ENCODE data around the gene AGBL2.
"Not testable (repeated sequence)": the region's sequence is repeated elsewhere in the genome, so short reads cannot be mapped to it uniquely, and the experiment has no call there.

Gene AGBL2
- 0.09 to 3.7 (median 0.22) reads per million in 17 experiments for total RNA-seq

GRCh38 chr11:47715082-47715669, at the start of gene AGBL2:
TSS of gene AGBL2 (minus strand) at chr11:47715369. CDS start at chr11:47714650, 719 bp downstream.
- DNase-seq = peak; percentile 68 to 89 (median 80)

DNA sequence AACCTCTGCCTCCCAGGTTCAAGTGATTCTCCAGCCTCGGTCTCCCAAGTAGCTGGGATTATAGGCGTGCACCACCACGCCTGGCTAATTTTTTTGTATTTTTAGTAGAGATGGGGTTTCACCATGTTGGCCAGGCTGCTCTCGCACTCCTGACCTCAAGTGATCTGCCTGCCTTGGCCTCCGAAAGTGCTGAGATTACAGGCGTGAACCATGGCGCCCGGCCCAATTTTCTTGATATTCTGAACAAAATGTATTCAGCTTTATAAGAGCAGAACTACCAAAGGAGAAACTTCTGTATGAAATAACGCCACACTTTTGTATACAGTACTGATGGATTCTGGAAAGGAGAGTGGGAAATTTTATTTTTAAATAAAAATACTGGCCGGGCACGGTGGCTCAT, 44.1 kb upstream of the AGBL2 start:
- not testable (repeated sequence) for DNase-seq

- no peak for DNase-seq
Observed at GRCh38 chr11:47756208-47756607, 41.0 kb upstream of the AGBL2 start.

GRCh38 chr11:47750725-47751124, 35.6 kb upstream of the AGBL2 start:
- DNase-seq = no peak

DNA sequence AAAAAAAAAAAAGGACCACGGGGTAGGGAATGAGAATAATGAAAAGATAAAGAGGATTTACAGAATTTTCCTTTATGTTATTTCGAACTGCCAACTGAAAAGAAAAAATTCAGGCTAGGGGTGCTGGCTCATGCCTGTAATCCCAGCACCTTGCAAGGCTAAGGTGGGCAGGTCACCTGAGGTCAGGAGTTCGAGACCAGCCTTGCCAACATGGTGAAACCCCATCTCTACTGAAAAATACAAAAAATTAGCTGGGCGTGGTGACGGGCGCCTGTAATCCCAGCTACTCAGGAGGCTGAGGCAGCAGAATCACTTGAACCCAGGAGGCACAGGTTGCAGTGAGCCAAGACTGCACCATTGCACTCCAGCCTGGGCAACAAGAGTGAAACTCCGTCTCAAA, 27.3 kb upstream of the AGBL2 start:
- DNase-seq = not testable (repeated sequence)

GRCh38 chr11:47737817-47738216, 22.6 kb upstream of the AGBL2 start:
- DNase-seq = not testable (repeated sequence)

DNA sequence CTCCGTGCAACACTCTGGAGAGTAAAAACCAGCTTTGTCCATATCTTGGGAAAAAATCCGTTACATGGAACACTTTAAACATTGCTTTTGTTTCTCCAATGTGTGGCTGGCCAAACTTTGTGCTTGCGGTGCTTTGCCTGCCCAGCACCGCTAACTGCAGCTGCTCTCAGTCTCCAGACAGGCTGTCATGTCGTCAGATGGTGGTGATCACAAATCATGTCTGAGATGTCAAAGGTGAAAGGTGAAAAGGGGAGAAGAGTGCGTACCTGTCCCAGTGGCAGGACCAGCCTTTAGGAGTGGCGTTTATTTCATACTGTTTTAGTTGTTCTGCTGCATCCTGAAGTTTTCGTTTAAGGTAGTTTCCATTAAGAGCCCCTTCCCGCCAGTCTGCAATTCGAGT, 17.1 kb upstream of the AGBL2 start:
- DNase-seq = no peak

GRCh38 chr11:47731475-47731874, 16.3 kb upstream of the AGBL2 start:
- DNase-seq = no peak

DNA sequence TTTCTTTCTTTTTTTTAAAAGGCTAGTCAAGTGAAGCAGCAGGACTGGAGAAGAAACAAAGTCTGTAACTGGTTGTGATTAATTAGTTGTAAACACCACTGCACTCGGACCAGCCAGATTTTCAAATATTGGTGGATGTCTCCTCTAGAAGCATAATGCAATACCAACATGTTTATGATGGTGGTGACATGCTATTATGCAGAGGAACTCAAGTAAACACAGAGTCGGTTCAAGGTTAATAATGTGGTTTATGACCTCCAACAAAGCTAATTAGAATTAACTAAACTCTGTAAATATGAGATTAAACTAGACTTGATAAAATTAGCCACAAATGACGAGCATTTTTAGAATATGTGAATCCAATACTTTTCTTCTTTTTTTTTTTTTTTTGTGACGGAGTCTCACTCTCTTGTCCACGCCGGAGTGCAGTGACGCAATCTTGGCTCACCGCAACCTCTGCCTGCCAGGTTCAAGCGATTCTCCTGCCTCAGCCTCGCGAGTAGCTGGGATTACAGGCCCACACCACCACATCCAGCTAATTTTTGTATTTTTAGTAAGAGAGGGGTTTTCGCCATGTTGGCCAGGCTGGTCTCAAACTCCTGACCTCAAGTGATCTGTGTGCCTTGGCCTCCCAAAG, 11.8 kb upstream of the AGBL2 start:
- DNase-seq = no peak

GRCh38 chr11:47726118-47726442, 10.9 kb upstream of the AGBL2 start:
- no peak for DNase-seq

- peak; percentile 5 to 54 (median 23) for DNase-seq
Observed at GRCh38 chr11:47725442-47726117, 10.4 kb upstream of the AGBL2 start.

DNA sequence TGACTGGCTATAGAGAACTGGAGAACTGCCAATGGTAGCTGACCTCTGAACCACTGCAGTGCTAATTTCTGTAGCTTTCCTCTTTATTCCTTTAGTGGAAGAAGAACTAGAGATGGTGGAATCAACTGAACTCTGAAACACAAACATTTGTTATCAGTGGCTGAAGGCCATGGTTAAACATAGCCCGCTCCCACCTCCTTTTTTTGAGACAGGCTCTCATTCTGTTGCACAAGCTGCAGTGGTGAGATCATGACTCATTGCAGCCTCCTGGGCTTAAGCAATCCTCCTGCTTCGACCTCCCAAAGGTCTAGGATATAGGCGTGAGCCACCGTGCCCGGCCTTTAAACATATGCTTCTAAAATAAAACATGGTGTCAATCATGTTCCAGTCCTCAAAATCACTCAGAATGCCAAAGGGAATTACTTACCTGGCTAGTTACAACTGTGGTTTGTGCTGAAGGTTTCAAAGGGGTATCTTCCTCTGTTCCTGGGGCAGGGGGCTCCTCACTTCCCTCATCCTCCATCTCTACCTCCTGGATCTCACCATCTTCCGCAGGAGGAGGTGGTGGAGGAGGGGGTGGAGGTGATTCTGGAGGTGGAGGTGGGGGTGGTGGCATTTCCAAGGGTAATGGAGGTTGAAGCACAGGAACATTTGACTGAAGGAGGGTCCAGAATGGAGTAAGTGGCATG, 9.0 kb upstream of the AGBL2 start:
- peak; percentile 70 to 85 (median 78) for DNase-seq

DNA sequence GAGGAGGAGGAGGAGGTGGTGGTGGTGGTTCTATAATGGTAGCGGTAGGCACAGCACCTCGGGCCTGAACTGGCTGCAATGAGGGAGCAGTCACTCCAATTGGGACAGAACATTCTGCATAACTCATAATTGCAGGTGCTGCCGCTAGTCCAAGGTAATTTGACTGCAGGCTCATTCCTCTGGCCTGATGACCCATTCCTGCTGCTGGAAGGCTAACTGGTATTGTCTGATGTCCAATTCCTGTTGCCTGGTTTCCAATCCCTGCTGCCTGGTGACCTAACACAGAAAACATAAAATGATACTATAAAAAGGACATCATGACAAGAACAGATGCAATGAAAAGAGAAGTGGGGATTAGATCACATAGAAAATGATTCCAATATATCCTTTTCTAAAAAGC, 7.9 kb upstream of the AGBL2 start:
- peak in 1 of 4 experiments; percentile 13 for DNase-seq

DNA sequence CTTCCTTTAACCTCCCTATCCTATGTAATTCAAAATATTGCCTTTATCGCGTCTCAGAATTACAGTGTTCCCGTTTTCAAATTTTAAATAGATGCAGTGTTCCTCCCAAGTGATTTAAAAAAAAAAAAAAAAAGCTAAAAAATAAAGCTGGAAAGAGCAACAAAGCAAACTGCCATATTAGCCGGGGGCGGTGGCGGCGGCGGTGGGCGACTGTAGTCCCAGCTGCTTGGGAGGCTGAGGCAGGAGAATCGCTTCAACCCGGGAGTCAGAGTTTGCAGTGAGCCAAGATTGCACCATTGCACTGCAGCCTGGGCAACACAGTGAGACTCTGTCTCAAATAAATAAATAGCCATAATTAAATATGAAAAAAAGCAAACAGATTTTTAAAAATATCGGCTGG, 5.5 kb upstream of the AGBL2 start:
- no peak for DNase-seq

- DNase-seq = no peak
Observed at GRCh38 chr11:47716692-47717091, 1.5 kb upstream of the AGBL2 start.

- DNase-seq = peak; percentile 12 to 30 (median 22)
Observed at GRCh38 chr11:47714554-47715081, 551 bp downstream of the AGBL2 start.

DNA sequence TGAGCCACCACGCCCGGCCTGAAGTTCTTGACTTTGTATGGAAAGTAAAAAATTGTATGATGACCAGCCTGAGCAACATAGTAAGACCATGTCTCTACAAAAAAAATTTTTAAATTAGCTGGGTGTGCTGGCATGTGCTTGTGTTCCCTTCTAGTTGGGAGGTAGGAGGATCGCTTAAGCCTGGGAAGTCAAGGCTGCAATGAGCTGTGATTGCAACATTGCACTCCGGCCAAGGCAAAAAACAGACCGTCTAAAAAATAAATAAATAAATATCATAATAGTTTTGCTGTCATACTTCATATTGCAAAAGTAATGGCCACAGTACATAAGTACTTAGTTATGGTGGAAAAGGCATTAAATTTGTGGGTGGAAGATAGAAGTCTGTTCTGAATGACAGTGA, 3.4 kb downstream of the AGBL2 start:
- DNase-seq = peak in 3 of 4 experiments; percentile 11 to 16 (median 16)

DNA sequence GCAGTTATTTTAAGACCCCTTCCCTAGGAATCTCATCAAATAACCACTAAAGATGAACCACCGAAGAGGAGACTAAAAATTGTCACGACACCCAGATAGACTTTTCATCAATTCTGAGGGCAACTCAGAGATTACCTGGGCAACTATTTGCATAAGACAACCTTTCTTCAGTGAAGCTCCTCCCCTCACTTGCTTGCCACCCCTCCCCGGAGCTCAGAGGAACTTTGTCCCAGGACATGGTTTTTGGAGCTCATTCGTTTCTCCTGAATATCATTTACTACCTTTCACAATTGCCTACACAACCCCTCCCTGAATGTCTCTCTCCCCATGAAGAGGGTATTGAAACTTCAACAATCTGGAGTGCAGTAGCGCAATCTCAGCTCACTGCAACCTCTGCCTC, 3.9 kb downstream of the AGBL2 start:
- no peak for DNase-seq

GRCh38 chr11:47707275-47707786, 7.8 kb downstream of the AGBL2 start:
- peak in 1 of 4 experiments; percentile 59 for DNase-seq

GRCh38 chr11:47705721-47706120, 9.4 kb downstream of the AGBL2 start:
- DNase-seq = no peak

DNA sequence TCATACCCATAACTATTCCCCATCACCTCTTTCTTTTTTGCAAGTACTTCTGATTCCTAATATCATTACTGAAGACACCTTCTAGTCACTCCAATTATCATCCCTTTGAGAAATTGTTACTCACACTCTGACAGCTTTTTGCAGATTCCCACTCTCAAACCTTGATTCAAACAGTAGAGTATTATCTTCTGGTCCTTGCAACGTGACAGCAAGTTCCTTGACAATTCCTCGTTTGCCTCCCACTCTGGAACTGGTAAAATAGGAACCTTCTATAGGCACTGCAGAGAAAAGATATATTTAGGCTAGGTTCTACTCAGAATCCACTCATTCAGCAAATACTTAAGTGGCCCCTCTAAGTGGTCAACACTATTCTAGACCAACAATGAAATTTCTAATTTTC, 23.2 kb downstream of the AGBL2 start:
- DNase-seq = peak in 2 of 4 experiments; percentile 5 to 7

DNA sequence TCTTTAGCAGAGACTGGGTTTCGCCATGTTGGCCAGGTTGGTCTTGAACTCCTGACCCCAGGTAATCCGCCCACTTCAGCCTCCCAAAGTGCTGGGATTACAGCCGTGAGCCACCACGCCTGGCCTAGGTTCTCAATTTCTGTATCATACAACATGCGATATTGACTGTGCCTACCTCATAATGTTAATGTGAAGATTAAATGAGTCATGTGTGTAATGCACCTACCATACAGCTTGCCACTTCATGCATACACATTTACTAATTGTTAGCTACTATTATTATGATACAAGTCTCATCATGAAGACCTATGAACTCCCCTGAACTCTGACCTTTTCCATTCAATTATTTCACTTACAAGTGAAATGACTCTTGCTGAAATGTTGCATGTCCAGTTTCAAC, 25.7 kb downstream of the AGBL2 start:
- no peak for DNase-seq

GRCh38 chr11:47688991-47689390, 26.2 kb downstream of the AGBL2 start:
- DNase-seq = no peak
